ENCODE measurements around the gene IGF2BP3.

Gene IGF2BP3

GRCh38 chr7:23292623-23293022 is 177.7 kb downstream of the IGF2BP3 start:
- no peak for DNase-seq

- no peak for DNase-seq
Measured at GRCh38 chr7:23291957-23292560, 178.2 kb downstream of the IGF2BP3 start.

GRCh38 chr7:23290993-23291392 is 179.3 kb downstream of the IGF2BP3 start:
- no peak for DNase-seq

- no peak for DNase-seq
Measured at GRCh38 chr7:23287612-23288011, 182.7 kb downstream of the IGF2BP3 start.

DNA sequence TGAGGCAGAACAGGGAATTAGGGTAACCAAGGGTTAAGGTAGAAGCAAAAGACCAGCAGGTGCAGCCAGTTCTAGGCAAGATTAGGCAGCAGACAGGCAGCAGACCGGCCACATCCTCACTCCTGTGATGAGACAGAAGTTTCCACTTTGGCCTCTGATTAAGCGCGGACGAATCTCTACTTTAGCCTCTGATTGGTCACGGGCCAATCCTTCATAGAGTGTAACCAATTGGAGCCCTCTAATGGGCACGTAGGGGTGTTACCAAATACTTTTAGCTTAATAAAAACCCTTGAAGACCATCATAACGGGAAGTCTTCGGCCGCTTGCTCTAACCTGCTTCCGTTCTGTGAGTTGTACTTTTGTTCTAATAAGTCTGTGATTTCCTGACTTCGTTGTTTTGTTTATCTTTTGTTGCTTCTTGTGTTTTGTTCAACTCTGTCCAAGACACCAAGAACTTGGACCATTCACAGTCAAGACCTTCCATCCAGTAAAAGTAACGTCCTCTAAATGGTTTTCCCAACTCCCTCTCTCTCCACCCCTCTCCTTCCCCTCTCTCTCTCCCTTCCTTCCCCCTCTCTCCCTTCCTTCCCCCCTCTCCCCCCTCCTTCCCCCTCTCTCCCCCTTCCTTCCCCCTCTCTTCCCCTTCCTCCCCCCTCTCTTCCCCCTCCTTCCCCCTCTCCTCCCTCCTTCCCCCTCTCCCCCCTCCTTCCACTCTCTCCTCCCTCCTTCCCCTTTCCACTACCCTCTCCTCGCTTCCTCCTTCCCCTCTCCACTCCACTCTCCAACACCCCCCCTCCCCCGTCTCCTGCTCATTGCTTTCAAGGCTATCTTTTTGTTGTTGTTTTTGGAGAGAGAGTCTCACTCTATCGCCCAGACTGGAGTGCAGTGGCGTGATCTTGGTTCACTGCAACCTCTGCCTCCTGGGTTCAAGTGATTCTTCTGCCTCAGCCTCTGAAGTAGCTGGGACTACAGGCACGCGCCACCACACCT is 184.3 kb downstream of the IGF2BP3 start:
- DNase-seq, result no peak

GRCh38 chr7:23284871-23285270 is 185.4 kb downstream of the IGF2BP3 start:
- DNase-seq, result no peak

- no peak for DNase-seq
Measured at GRCh38 chr7:23283086-23283485, 187.2 kb downstream of the IGF2BP3 start.

DNA sequence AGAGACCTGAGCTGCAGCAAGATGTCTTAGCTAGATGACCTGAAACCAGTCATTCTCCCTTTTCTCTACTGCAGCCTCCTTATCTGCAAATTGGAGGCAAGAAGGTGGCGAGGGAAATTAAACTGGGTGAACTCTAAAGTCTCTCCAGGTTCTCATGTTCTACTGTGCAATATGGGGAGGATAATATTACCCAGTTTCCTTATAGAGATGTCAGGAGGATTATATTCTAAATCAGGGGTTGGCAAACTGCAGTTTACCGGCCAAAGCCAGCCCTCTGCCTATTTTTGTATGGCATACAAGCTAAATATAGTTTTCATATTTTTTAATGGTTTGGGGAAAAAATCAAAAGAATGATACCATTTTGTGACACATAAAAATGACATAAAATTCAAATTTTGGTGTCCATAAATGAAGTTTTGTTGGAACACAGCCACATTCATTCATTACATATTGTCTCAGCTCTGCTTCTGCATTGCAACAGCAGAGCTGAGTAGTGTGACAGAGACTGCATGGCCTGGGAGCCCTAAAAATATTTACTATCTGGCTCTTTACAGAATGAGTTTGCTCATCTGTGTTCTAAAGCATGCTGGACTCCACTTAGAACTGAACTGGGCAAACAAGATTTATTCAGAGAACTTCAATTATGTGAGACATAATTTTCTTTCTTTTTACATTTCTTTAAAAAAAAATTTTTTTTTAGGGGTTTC is 190.3 kb downstream of the IGF2BP3 start:
- DNase-seq, result no peak

DNA sequence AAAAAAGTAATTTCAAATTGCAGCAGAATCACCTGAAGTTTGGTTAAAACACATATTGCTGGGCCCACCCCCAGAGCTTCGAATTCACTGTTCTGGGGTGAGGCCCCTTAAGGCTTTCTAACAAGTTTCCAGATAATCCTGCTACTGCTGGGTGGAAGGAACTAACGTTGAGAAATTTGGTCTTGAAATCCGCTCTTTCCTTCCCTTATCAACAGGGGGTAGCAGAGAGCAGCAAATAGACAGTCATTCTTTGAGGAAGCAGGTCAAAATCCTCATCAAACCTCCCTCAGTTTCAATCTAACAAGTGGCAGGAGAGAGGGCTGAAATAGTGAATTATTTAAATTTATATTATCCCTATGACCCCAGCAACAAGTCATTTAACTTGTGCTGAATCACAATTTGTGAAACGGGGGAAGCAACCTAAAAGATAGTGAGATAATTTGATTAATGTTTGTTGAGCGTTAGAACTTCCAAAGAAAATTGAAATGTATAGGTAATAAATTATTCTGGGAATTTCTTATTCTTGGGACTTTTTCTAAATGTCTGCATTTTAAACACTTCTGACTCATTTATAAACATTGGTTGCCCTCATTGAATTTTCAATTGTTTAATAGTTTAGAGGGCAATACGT is 192.8 kb downstream of the IGF2BP3 start:
- peak; percentile 54 for DNase-seq

GRCh38 chr7:23276947-23277346 is 193.3 kb downstream of the IGF2BP3 start:
- no peak for DNase-seq

DNA sequence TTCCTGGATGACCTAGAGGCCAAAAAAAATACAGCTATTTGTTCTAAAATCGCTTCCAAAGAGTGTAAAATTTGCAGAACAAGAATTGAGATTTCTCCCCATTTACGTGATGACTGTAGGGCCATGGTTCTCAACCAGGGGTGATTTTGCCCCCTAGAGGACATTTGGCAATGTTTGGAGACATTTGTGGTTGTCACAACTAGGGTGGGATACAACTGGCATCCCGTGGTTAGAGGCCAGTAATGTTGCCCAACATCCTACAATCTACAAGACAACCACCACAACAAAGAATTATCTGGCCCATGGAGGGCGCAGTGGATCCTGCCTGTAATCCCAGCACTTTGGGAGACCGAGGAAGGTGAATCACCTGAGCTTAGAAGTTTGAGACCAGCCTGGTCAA is 193.9 kb downstream of the IGF2BP3 start:
- DNase-seq, result no peak

DNA sequence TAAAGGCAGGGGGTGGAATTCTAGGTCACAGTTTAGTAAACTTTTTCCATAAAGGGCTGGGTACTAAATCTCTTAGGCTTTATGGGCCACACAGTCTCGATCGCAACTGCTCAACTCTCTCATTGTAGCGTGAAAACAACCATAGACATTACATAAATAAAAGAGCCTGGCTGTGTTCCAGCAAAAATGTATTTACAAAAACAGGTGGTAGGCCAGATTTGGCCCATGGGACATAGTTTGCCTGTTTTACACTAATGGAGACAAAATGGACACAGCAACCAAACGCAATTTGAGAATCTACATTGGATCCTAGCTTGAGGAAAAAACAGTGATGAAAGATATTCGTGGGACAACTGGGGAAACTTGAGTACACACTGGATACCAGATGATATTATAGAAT is 194.4 kb downstream of the IGF2BP3 start:
- no peak for DNase-seq

- DNase-seq, result peak; percentile 86
Measured at GRCh38 chr7:23273141-23273599, 197.1 kb downstream of the IGF2BP3 start.

GRCh38 chr7:23272275-23272674 is 198.0 kb downstream of the IGF2BP3 start:
- DNase-seq, result no peak

DNA sequence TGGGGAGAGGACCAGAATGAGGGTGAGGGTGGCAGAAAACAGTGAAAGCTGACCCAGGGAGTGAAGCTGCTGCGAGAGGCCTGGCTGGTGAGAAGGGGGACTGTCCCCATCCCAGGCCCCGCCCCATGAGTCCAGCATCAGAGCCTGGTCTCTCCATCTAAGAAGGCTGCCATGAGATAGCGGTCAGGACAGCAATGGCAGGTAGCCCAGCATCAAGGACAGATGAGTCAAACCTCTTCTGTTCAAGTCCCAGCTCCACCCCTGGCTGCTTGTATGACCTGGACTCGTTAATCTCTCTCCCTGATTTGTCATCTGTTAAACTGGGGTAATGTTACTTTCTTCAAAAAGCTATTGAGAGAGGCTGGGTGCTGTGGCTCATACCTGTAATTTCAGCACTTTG is 201.5 kb downstream of the IGF2BP3 start:
- no peak for DNase-seq

GRCh38 chr7:23268167-23268566 is 202.1 kb downstream of the IGF2BP3 start:
- no peak for DNase-seq

- no peak for DNase-seq
Measured at GRCh38 chr7:23267357-23267756, 202.9 kb downstream of the IGF2BP3 start.

DNA sequence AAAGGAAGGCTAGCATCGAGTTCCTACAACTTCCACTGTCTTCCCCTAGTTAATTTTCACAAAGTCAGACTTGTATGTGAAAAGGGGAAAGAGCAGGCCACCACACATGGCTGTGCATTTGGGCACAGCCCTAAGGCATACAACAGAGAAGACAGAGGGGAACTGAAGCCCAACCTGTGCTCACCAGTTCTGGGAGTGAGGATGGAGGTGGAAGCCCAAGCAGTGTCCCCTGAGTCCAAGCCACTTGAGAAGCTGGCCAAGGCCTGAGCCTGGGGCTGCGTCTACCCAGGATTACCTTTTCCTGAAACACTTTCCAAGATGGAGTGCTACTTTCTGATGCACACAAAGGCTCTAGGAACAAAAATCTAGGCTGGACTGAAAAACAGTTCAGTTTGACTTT is 203.4 kb downstream of the IGF2BP3 start:
- DNase-seq, result no peak

GRCh38 chr7:23264916-23265458 is 205.3 kb downstream of the IGF2BP3 start:
- DNase-seq, result no peak

DNA sequence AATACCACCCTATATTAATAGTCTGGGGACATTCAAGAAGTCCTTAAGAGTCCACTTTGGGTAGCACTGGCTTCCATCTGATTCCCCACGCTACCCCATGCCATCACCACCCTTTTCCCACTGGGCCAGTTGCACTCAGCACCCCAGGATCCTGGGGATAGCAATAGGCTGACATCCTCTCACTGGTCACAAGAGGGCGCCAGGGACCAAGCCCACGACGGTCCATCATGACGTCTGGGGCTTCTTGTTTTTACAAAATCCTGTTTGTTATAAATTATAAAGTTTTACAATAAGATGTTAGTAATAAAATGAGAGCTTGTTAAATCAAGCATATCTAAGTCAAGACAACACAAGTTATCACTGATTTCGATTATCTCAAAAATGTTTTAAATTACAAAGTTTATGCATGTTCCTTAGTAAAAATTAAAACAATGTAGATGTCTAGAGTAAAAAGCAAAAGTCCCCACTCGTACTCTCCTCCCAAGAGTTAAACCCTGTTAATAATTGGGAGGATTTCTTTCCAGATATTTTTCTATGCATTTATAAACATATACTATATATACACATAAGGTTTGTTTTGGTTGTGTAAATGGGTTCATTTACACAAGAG is 208.3 kb downstream of the IGF2BP3 start:
- DNase-seq, result peak; percentile 32

GRCh38 chr7:23260371-23260770 is 209.9 kb downstream of the IGF2BP3 start:
- DNase-seq, result no peak
